ENCODE measurements around the gene DUSP2.

DNA sequence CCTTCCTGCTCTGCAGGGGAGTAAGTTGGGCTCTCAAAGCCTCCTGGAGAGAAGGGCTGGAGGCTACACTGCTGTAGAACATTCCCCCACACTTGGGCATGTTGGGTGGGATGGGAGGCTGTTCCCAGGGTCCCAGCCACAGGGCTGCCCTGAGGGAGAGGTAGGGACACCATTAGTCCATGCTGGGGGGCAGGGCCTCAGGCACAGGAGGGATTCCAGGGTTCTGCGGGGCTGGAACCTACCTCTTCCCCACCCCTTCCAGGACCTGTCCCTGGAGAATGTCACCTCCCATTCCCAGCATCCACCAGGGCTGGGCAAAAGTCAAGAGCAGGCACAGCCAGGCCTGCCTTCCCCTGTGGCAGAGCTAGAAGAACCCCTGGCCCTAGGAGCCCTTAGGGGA is 21.9 kb downstream of the DUSP2 start:
- TF ChIP-seq, protein P1, sequence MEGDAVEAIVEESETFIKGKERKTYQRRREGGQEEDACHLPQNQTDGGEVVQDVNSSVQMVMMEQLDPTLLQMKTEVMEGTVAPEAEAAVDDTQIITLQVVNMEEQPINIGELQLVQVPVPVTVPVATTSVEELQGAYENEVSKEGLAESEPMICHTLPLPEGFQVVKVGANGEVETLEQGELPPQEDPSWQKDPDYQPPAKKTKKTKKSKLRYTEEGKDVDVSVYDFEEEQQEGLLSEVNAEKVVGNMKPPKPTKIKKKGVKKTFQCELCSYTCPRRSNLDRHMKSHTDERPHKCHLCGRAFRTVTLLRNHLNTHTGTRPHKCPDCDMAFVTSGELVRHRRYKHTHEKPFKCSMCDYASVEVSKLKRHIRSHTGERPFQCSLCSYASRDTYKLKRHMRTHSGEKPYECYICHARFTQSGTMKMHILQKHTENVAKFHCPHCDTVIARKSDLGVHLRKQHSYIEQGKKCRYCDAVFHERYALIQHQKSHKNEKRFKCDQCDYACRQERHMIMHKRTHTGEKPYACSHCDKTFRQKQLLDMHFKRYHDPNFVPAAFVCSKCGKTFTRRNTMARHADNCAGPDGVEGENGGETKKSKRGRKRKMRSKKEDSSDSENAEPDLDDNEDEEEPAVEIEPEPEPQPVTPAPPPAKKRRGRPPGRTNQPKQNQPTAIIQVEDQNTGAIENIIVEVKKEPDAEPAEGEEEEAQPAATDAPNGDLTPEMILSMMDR (IDR thresholded peaks at IDR 0.05): no peak
- no peak for TF ChIP-seq EZH2 (IDR thresholded peaks at IDR 0.05; ENCODE audit: borderline replicate concordance, insufficient read depth, low read depth, low read length, poor library complexity, severe bottlenecking)

Data from B cell (primary cell).